HG03025 (cell line): ENCODE measurements around the gene FOXP1.

Experiments used
- ATAC-seq: cut with Tn5 transposase; IDR thresholded peaks from one replicate; pipeline ENCODE4 v1.9.1; 2021; ENCODE audit warnings: mild to moderate bottlenecking, moderate library complexity; ENCODE audit not compliant: unreplicated experiment, low FRiP score

The FOXP1 gene

GRCh38 chr3:71206305-71207165 lies 377.0 kb downstream of the FOXP1 start:
- no peak for ATAC-seq

GRCh38 chr3:71203727-71204488 lies 379.6 kb downstream of the FOXP1 start:
- no peak for ATAC-seq

- no peak for ATAC-seq
Measured at GRCh38 chr3:71202848-71203533, 380.5 kb downstream of the FOXP1 start.

- ATAC-seq = no peak
Measured at GRCh38 chr3:71201939-71202338, 381.6 kb downstream of the FOXP1 start.

- ATAC-seq = no peak
Measured at GRCh38 chr3:71197841-71198565, 385.5 kb downstream of the FOXP1 start.

- ATAC-seq = no peak
Measured at GRCh38 chr3:71195492-71195891, 388.0 kb downstream of the FOXP1 start.

GRCh38 chr3:71194785-71195184 lies 388.7 kb downstream of the FOXP1 start:
- ATAC-seq = no peak

GRCh38 chr3:71191031-71191482 lies 392.5 kb downstream of the FOXP1 start:
- ATAC-seq = no peak

- no peak for ATAC-seq
Measured at GRCh38 chr3:71189480-71189879, 394.0 kb downstream of the FOXP1 start.

- ATAC-seq = no peak
Measured at GRCh38 chr3:71187715-71188114, 395.8 kb downstream of the FOXP1 start.

- ATAC-seq = no peak
Measured at GRCh38 chr3:71186801-71187200, 396.7 kb downstream of the FOXP1 start.

GRCh38 chr3:71185733-71186455 lies 397.6 kb downstream of the FOXP1 start:
- no peak for ATAC-seq

- no peak for ATAC-seq
Measured at GRCh38 chr3:71184252-71184651, 399.3 kb downstream of the FOXP1 start.

GRCh38 chr3:71183549-71183948 lies 400.0 kb downstream of the FOXP1 start:
- ATAC-seq = no peak

GRCh38 chr3:71180524-71180923 lies 403.0 kb downstream of the FOXP1 start:
- ATAC-seq = no peak

GRCh38 chr3:71177375-71177774 lies 406.2 kb downstream of the FOXP1 start:
- ATAC-seq = no peak

GRCh38 chr3:71176366-71176765 lies 407.2 kb downstream of the FOXP1 start:
- ATAC-seq = no peak

GRCh38 chr3:71175691-71176365 lies 407.7 kb downstream of the FOXP1 start:
- no peak for ATAC-seq

- ATAC-seq = no peak
Measured at GRCh38 chr3:71172951-71173350, 410.6 kb downstream of the FOXP1 start.
